Measurements from ENCODE around the gene AHCYL1.

The AHCYL1 gene

DNA sequence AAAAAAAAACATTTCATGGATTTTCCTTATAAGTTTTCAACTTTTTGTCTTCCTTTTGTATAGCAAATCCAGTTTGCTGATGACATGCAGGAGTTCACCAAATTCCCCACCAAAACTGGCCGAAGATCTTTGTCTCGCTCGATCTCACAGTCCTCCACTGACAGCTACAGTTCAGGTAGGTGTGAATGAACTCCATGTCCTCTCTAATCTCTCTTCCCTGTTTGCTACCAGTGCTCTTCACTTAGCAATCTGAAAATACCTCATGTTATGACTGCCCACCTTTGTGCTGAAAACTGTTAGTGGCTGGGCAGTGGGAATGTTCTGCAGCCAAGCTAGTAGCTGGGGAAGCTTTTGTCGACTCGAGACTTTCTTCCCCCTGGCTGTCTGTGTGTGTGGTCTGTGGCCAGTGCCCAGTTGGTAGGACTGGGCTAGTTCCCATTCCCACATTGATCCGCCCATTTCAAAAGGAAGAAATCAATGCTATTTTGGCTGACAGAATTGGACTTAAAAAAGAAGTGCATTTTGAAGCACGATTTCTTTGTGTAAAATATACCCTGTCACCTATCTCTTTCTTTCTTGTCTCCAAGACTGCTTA lies 24.5 kb downstream of the AHCYL1 start:
- no peak overlapping the region for H3K27ac ChIP-seq
- peaks cover 34% of the 10 kb centered on the region for H3K36me3 ChIP-seq (replicated peaks)
- in situ Hi-C loops (cut with HindIII; ENCODE audit: low pct_ligation_motif_present, low sequenced_read_pairs): no loop called here
- H3K27me3 ChIP-seq (replicated peaks): no peaks in the 10 kb centered on the region
- DNase-seq: no peak
- no peak overlapping the region for H3K4me3 ChIP-seq (ENCODE audit: low read depth, low read length)
- TF ChIP-seq, protein P1, sequence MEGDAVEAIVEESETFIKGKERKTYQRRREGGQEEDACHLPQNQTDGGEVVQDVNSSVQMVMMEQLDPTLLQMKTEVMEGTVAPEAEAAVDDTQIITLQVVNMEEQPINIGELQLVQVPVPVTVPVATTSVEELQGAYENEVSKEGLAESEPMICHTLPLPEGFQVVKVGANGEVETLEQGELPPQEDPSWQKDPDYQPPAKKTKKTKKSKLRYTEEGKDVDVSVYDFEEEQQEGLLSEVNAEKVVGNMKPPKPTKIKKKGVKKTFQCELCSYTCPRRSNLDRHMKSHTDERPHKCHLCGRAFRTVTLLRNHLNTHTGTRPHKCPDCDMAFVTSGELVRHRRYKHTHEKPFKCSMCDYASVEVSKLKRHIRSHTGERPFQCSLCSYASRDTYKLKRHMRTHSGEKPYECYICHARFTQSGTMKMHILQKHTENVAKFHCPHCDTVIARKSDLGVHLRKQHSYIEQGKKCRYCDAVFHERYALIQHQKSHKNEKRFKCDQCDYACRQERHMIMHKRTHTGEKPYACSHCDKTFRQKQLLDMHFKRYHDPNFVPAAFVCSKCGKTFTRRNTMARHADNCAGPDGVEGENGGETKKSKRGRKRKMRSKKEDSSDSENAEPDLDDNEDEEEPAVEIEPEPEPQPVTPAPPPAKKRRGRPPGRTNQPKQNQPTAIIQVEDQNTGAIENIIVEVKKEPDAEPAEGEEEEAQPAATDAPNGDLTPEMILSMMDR (IDR thresholded peaks at IDR 0.05; ENCODE audit: low read depth, low read length, missing control alignments): no peak

GRCh38 chr1:110011527-110012041 lies 27.0 kb downstream of the AHCYL1 start:
- peak; percentile 48 for DNase-seq
- TF ChIP-seq, protein P1 (IDR thresholded peaks at IDR 0.05; ENCODE audit: low read depth, low read length, missing control alignments): peak; percentile 75
- Histone ChIP-seq H3K4me3 (ENCODE audit: low read depth, low read length) (no peak overlapping the region), H3K36me3 (replicated peaks) (peaks cover 56% of the 10 kb centered on the region), H3K27ac (no peak overlapping the region), H3K27me3 (replicated peaks) (no peaks in the 10 kb centered on the region)
- in situ Hi-C loops (cut with HindIII; ENCODE audit: low pct_ligation_motif_present, low sequenced_read_pairs): no loop called here

- Histone ChIP-seq H3K4me3 (ENCODE audit: low read depth, low read length) (no peak overlapping the region), H3K27me3 (replicated peaks) (no peaks in the 10 kb centered on the region), H3K27ac (no peak overlapping the region), H3K36me3 (replicated peaks) (peaks cover 61% of the 10 kb centered on the region)
- in situ Hi-C loops (cut with HindIII; ENCODE audit: low pct_ligation_motif_present, low sequenced_read_pairs): no loop called here
- DNase-seq: no peak
- TF ChIP-seq, protein P1 (IDR thresholded peaks at IDR 0.05; ENCODE audit: low read depth, low read length, missing control alignments): no peak
Observed at GRCh38 chr1:110012100-110012780, 27.7 kb downstream of the AHCYL1 start.

DNA sequence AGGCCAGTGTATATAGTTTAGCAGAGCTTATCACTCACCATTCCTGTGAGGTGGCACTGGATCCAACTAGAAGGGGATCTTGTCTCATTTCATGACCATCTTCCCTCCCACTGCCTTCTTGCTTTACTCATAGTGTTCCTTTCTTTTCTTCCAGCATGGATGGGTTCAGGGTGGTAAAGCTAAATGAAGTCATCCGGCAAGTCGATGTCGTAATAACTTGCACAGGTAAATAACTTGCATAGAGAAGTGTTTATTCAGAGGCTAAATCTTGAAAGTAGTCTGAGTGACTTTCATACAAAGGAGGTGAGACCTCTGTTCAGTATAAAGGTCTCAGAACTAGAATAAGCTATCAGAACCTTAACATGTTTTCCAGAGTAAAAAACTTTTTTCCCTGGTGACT lies 33.2 kb downstream of the AHCYL1 start:
- Histone ChIP-seq H3K36me3 (replicated peaks) (peaks cover 74% of the 10 kb centered on the region), H3K27me3 (replicated peaks) (no peaks in the 10 kb centered on the region), H3K4me3 (ENCODE audit: low read depth, low read length) (no peak overlapping the region), H3K27ac (no peak overlapping the region)
- no peak for DNase-seq
- TF ChIP-seq, protein P1 (IDR thresholded peaks at IDR 0.05; ENCODE audit: low read depth, low read length, missing control alignments): no peak
- in situ Hi-C loops (cut with HindIII; ENCODE audit: low pct_ligation_motif_present, low sequenced_read_pairs): no loop called here

DNA sequence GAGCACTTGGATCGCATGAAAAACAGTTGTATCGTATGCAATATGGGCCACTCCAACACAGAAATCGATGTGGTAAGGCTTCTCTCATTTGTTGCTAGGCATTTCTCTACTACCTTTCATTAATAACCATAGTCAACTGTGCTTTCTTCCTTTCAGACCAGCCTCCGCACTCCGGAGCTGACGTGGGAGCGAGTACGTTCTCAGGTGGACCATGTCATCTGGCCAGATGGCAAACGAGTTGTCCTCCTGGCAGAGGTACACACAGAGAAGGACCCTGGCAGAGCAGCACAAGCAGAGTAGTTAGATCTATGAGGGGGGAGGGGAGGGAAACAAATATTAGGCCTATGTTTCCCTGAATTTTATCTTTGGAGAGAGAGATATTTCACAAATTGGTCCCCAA lies 33.8 kb downstream of the AHCYL1 start:
- no peak overlapping the region for H3K27ac ChIP-seq
- H3K36me3 ChIP-seq (replicated peaks): peaks cover 80% of the 10 kb centered on the region
- TF ChIP-seq, protein P1 (IDR thresholded peaks at IDR 0.05; ENCODE audit: low read depth, low read length, missing control alignments): no peak
- no peaks in the 10 kb centered on the region for H3K27me3 ChIP-seq (replicated peaks)
- H3K4me3 ChIP-seq (ENCODE audit: low read depth, low read length): no peak overlapping the region
- in situ Hi-C loops (cut with HindIII; ENCODE audit: low pct_ligation_motif_present, low sequenced_read_pairs): no loop called here
- no peak for DNase-seq

All from brain microvascular endothelial cell (primary cell).